ENCODE measurements around the gene PTBP3.
A peak's percentile ranks its signal among the peaks of the same experiment; 100 is the strongest.
"Not testable (repeated sequence)": the region's sequence is repeated elsewhere in the genome, so short reads cannot be mapped to it uniquely, and the experiment has no call there.

Gene PTBP3, protein sequence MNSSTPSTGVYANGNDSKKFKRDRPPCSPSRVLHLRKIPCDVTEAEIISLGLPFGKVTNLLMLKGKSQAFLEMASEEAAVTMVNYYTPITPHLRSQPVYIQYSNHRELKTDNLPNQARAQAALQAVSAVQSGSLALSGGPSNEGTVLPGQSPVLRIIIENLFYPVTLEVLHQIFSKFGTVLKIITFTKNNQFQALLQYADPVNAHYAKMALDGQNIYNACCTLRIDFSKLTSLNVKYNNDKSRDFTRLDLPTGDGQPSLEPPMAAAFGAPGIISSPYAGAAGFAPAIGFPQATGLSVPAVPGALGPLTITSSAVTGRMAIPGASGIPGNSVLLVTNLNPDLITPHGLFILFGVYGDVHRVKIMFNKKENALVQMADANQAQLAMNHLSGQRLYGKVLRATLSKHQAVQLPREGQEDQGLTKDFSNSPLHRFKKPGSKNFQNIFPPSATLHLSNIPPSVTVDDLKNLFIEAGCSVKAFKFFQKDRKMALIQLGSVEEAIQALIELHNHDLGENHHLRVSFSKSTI

GRCh38 chr9:112332977-112333638 is at the start of gene PTBP3:
PTBP3 (minus strand) TSS chr9:112333619; CDS start chr9:112297865, 35,754 bp downstream.
- peak; percentile 63 for DNase-seq

DNA sequence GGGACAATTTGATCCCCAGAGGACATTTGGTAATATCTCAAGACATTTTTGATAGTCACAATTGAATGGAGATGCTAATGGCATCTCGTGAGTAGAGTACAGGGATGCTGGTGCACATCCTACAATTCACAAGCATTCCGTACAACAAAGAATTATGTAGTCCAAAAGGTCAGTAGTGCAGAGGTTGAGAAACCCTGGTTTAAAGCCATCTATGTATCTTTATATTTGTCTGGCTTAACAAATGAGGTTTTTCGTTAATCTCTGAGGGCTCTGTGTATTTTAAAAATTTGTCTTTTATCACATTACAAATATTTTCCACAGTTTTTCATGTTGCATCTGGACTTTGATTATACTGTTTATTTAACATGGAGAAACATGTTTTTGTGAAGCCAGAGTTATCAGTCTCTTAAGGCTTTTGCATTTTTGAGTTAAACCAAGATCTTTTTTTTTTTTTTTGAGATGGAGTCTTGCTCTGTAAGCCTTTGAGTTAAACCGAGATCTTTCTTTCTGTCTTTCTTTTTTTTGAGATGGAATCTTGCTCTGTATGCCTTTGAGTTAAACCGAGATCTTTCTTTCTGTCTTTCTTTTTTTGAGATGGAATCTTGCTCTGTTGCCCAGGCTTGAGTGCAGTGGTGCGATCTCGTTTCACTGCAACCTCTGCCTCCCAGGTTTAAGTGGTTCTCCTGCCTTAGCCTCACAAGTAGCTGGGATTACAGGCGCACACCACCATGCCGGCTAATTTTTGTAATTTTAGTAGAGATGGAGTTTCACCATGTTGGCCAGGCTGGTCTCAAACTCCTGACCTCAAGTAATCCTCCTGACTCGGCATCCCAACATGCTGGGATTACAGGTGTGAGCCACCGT is 49.3 kb upstream of the PTBP3 start:
- DNase-seq: no peak

DNA sequence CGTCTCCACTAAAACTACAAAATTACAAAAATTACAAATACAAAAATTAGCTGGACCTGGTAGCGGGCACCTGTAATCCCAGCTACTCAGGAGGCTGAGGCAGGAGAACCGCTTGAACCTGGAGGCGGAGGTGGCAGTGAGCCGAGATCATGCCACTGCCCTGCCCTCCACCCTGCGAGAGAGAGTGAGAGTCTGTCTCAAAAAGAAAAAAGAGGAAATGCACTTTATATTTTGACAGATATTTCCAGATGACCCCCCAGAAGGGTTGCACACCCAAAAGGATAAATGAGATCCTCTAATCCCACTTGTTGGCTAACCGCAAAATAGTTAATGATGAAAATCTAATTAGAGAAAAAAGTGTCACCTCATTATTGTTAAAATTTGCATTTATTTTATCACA is 48.6 kb upstream of the PTBP3 start:
- no peak for DNase-seq

GRCh38 chr9:112380825-112381221 is 47.4 kb upstream of the PTBP3 start:
- DNase-seq: peak; percentile 42

DNA sequence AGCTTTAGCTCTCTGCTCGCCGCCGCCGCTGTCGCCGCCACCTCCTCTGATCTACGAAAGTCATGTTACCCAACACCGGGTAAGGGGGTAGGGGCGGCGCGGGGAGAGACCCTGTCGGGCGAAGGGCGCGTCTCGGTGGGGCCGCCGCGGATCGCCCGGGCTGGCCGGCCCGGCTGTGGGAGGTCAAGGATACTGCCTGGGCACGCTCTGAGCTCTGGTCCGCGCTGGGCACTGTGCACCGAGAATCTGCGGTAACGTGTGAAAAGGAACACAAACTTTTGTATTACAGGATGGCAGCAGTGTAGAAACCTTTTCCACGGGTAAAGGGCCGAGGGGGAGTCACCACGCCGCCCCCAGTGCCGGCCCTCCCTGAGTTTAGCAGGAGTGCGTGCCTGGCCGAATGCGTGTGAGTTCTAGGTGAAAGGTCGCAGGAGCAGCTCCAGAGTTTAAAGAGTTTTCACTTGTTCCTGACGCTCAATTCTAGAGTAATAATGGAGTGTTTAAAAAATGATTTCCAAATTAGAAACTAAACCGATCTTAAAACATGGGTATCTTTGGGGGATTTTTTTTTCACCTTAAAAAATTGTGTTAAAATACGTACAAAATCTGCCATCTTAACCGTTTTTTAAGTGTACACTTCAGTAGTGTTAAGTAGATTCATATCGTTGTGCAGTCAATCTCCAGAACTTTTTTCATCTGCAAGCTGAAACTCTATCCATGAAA is 46.8 kb upstream of the PTBP3 start, which contains the start of gene HSDL2:
HSDL2 (plus strand) TSS at position 7 of the 723 bp plus-strand sequence; CDS start at position 63, 56 bp downstream.
- DNase-seq: peak; percentile 21

DNA sequence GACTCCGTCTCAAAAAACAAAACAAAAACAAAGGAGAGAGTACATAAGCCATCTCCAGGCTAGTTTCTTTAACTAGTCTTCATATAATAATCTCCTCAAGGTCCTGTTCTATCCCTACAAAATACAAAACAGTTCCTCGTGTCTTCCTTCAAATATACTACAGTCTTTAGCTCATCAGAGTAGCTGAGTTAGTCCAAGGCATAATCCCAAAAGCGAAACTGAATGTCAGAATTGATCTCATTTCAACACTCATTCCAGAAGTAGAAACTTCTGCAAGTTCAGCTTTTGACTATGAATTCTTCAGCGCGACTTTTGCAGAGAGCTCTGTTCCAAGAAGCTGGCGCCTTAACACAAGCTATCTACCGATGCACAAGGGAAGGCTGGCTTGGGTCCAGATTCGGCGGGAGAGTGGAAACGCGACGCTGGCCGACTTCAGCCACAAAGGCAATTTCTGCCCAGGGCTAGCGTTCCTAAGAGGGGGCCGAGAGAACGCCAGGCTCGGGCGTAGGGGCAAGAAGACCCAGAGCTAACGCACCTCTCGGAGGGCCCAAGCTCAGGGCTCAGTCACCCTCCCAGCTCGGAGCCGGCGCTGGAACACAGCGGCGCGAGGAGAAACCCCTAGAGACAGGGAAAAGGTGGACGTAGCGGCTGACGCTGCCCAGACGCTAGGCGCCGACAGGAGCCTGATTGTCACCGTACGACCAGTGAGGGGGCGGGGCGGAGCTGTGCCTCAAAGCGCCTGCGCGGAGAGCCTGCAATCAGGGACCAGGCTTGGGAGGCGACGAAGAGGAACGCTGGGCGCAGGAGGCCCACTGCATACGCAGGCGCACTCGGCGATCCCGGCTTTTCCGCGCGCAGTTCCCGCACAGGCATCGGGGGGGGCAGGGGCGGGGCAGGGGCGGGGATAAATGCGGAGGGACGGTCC is 46.0 kb upstream of the PTBP3 start:
- DNase-seq: peak; percentile 98

DNA sequence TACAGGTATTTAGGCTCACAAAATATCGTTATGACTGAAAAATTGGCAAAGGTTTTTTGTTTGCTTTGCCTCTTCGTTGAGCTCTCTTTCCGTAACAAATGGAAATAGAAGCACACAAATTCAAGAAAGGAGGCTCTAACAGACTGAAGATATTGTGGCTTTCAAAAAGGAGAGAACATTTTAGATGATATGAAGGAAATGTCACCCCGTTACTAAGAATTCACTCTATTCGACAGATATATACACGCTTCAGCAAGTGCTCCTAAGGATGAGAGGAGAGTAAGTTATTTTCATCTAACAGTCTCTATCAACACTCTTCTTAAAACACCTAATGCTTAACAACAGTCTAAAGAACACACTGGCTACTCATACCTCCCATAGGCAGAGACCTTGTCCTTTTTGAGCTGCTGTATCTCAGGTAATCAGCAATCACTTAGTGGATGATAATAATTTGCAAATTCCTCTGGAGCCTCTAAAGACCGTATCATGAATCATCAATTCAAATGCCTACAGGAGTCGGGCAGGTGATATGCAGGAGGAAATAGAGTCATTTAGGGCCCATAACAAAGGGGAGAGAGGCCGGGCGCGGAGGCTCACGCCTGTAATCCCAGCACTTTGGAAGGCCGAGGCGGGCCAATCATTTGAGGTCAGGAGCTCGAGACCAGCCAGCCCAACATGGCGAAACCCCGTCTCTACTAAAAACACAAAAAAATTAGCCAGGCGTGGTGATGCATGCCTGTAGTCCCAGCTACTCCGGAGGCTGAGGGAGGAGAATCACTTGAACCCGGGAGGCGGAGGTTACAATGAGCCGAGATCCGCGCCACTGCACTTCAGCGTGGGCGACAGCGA is 45.1 kb upstream of the PTBP3 start:
- no peak for DNase-seq

- DNase-seq: no peak
Observed at GRCh38 chr9:112377684-112378327, 44.4 kb upstream of the PTBP3 start.

DNA sequence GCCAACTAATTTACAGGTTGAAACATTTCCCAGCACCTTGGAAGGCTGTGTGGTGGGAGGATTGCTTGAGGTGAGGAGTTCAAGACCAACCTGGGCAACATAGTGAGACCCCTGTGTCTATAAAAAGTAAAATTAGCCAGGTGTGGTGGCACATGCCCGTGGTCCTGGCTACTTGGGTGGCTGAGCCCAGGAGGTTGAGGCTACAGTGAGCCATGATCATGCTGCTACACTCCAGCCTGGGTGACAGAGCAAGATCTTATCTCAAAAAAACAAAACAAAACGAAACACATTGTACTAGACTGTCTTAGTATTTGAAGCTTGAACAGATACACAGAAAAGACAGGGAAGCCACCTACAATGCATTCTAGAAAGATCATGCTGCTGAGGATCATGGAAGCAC is 43.7 kb upstream of the PTBP3 start:
- no peak for DNase-seq

GRCh38 chr9:112375361-112375760 is 41.9 kb upstream of the PTBP3 start:
- no peak for DNase-seq

DNA sequence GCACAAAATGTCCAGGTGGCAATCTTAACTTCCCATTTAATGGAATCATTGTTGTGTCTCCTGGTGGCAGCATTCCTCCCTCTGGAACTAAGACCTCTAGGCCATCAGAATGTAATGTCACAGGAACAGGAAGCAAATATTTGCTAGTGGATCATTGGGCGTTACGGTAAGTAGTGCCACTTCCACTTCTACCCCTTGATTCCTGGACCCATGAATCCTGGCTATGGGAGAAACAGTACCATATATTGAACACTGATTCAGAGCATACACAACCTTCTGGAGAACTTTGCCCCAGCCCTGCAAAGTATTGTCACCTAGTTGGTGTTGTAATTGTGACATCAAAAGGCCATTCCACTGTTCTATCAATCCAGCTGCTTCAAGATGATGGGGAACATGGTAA is 40.8 kb upstream of the PTBP3 start:
- not testable (repeated sequence) for DNase-seq

GRCh38 chr9:112373666-112374065 is 40.2 kb upstream of the PTBP3 start:
- DNase-seq: not testable (repeated sequence)

DNA sequence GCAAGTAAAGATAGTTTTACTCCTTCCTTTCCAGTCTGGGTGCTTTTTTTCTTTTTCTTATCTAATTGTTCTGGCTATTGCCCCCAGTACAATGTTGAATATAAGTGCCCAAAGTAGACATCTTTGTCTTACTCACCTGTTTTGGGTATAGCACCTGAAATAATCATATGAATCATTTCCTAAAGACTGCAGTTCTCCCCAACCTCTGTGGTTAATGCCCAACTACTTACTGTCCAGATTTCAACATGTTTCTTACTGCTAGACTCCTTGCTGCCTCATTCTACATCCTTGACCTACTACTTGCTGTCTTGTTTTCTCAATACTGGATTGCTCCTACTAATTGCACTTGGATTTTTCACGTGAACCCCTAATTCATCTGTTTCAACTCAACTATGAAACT is 37.6 kb upstream of the PTBP3 start:
- DNase-seq: no peak

DNA sequence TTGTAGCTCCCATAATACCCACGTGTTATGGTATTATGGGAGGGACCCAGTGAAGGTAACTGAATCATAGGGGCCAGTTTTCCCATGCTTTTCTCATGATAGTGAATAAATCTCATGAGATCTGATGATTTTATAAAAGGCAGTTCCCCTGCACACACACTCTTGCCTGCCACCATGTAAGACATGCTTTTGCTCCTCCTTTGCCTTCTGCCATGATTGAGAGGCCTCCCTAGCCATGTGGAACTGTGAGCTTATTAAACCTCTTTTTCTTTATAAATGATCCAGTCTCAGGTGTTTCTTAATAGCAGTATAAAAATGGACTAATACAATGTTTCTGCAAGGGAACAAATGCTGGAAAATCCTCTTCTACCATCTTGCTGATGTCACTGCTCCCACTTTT is 36.4 kb upstream of the PTBP3 start:
- no peak for DNase-seq

DNA sequence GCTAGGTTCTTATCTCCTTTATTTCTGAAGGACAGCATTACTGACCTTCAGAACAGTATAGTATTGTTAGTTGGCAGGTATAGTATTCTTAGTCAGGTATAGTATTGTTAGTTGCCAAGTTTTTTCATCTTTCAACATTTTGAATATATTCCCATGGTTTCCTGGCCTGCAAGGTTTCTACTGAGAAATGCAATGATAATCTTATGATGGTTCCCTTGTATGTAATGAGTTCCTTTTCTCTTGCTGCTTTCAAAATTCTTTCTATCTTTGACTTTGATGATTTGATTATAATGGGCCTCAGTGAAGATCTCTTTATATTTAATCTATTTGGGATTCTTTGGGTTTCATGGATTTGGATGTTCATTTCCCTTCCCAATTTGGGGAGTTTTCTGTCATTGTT is 34.0 kb upstream of the PTBP3 start:
- no peak for DNase-seq

DNA sequence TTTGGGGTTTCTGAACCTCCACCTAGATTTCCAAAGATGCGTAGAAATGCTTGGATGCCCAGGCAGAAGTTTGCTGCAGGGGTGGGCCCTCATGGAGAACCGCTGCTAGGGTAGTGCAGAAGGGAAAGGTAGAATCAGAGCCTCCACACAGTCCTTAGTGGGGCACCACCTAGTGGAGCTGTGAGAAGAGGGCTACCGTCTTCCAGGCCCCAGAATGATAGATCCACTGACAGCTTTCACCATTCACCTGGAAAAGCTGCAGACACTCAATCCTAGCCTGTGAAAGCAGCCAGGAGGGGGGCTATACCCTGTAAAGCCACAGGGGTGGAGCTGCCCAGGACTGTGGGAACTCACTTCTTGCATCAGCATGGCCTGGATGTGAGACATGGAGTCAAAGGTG is 33.2 kb upstream of the PTBP3 start:
- DNase-seq: no peak

GRCh38 chr9:112365257-112365656 is 31.8 kb upstream of the PTBP3 start:
- DNase-seq: not testable (repeated sequence)

- DNase-seq: no peak
Observed at GRCh38 chr9:112364761-112365160, 31.3 kb upstream of the PTBP3 start.

- DNase-seq: peak; percentile 44
Observed at GRCh38 chr9:112361601-112362000, 28.2 kb upstream of the PTBP3 start.
